Endothelial cell of umbilical vein (primary cell): ENCODE data around the gene NEURL1B. TPM values are rescaled to one million over a fixed set of nuclear protein-coding genes. Genes with fewer than 3 reads are reported as not detected.
A peak's percentile ranks its signal among the peaks of the same experiment; 100 is the strongest.

Experiments used
- Bru-seq: library from RNA; stranded (reverse); fragments of 400-500 nt; gene quantifications from one replicate; lab custom pipeline; 2021; lab: Mats Ljungman, UMichigan
- BruChase-seq, 2 experiments: library from RNA; stranded (reverse); fragments of 400-500 nt; gene quantifications; one replicate each; lab custom pipeline; 2021; lab: Mats Ljungman, UMichigan
- BruUV-seq: library from RNA; stranded (reverse); fragments of 400-500 nt; replicated peaks from 2 replicates; lab custom pipeline; 2021; lab: Mats Ljungman, UMichigan
- CTCF ChIA-PET: fragments of 300-600, 350-600 bp; sonication (Branson Sonifier 250); formaldehyde crosslinking; loops from one replicate; lab custom pipeline; 2021; ENCODE audit warnings: antibody characterized with exemption, inconsistent platforms; lab: Charles Lee
- POLR2A ChIA-PET: fragments of 300-600, 350-600 bp; sonication (Branson Sonifier 250); formaldehyde crosslinking; loops from one replicate; lab custom pipeline; 2021; ENCODE audit warnings: antibody characterized with exemption, inconsistent platforms; lab: Charles Lee
- DNase-seq: peaks from one replicate; pipeline ENCODE4 v3.0.0-alpha.2; 2011; ENCODE audit warnings: low read depth, low spot score
- FAIRE-seq: peaks from 2 replicates; lab custom pipeline; 2011; peaks lifted over from hg19 to GRCh38; lab: Jason Lieb, UNC
- H2AFZ ChIP-seq: 2 replicates; pipeline ENCODE4 v1.6.0; 2012; ENCODE audit warnings: low read depth, low read length, control low read depth, inconsistent platforms
- H3K27ac ChIP-seq: 2 replicates; pipeline ENCODE4 v1.5.1; 2011; ENCODE audit warnings: low read depth, mild to moderate bottlenecking, control low read depth, low read length, moderate library complexity; ENCODE audit not compliant: insufficient read depth
- H3K27me3 ChIP-seq, 2 experiments: 2 replicates each; pipeline versions ENCODE4 v1.6.0 to v1.6.1; 2011; ENCODE audit warnings: low read length in 2 of 2, mixed read lengths in 1 of 2; ENCODE audit not compliant: control insufficient read depth in 2 of 2, insufficient read depth in 2 of 2
- H3K36me3 ChIP-seq, 2 experiments: 2 replicates in 1 of 2; 3 replicates in 1 of 2; pipeline ENCODE4 v1.5.1; 2011; ENCODE audit warnings: low read length in 2 of 2, mild to moderate bottlenecking in 1 of 2, moderate library complexity in 1 of 2; ENCODE audit not compliant: control insufficient read depth in 2 of 2, insufficient read depth in 2 of 2; ENCODE audit errors: extremely low read depth in 1 of 2
- H3K4me1 ChIP-seq: 3 replicates; pipeline ENCODE4 v1.5.1; 2011; ENCODE audit warnings: mild to moderate bottlenecking, low read length; ENCODE audit not compliant: control insufficient read depth, insufficient read depth; ENCODE audit errors: extremely low read depth
- H3K4me2 ChIP-seq: 2 replicates; pipeline ENCODE4 v1.6.1; 2011; ENCODE audit warnings: low read length, control low read depth, mixed read lengths; ENCODE audit not compliant: insufficient read depth
- H3K4me3 ChIP-seq, 3 experiments: fragments of 200-600 bp in 1 of 3; sonication (generic), shearing (Covaris generic) in 1 of 3; replicated peaks in 1 of 3; 2 replicates each; pipeline ENCODE4 v1.5.1; 2011 to 2016; ENCODE audit warnings: control low read depth in 3 of 3, low read length in 3 of 3, mild to moderate bottlenecking in 2 of 3, inconsistent platforms in 1 of 3, low read depth in 1 of 3, moderate library complexity in 1 of 3; ENCODE audit not compliant: insufficient read depth in 1 of 3
- H3K79me2 ChIP-seq: 2 replicates; pipeline ENCODE4 v1.6.0; 2012; ENCODE audit warnings: low read length, inconsistent platforms; ENCODE audit not compliant: control insufficient read depth, insufficient read depth
- H3K9ac ChIP-seq: replicated peaks from 2 replicates; pipeline ENCODE3; 2011; ENCODE audit warnings: low read length, control low read depth; ENCODE audit not compliant: insufficient read depth; ENCODE audit errors: extremely low read depth
- H3K9me1 ChIP-seq: replicated peaks from 3 replicates; pipeline ENCODE4 v1.6.0; 2011; ENCODE audit warnings: mild to moderate bottlenecking, low read length; ENCODE audit not compliant: control insufficient read depth, insufficient read depth; ENCODE audit errors: extremely low read depth
- H3K9me3 ChIP-seq: replicated peaks from 2 replicates; pipeline ENCODE4 v1.5.1; 2012; ENCODE audit warnings: low read length, inconsistent platforms; ENCODE audit not compliant: control insufficient read depth, insufficient read depth
- H4K20me1 ChIP-seq: replicated peaks from 2 replicates; pipeline ENCODE3; 2011; ENCODE audit warnings: mild to moderate bottlenecking, low read length; ENCODE audit not compliant: control insufficient read depth, insufficient read depth; ENCODE audit errors: extremely low read depth
- EZH2 ChIP-seq: IDR thresholded peaks from 2 replicates; pipeline ENCODE4 v1.6.1; 2012; ENCODE audit warnings: borderline replicate concordance, low read depth, mild to moderate bottlenecking, moderate library complexity, low read length, inconsistent platforms; ENCODE audit not compliant: severe bottlenecking
- FOS ChIP-seq: IDR thresholded peaks from 2 replicates; pipeline ENCODE4 v1.6.1; 2011; ENCODE audit warnings: mild to moderate bottlenecking, low read length, moderate library complexity, borderline replicate concordance; ENCODE audit not compliant: insufficient read depth
- GATA2 ChIP-seq: IDR thresholded peaks from 2 replicates; pipeline ENCODE4 v1.7.0; 2011; ENCODE audit warnings: low read depth, mild to moderate bottlenecking, moderate library complexity, mixed read lengths, low read length; ENCODE audit not compliant: insufficient read length, insufficient read depth
- JUN ChIP-seq: IDR thresholded peaks from 2 replicates; pipeline ENCODE4 v1.6.1; 2011; ENCODE audit warnings: borderline replicate concordance, low read depth; ENCODE audit not compliant: insufficient read length, insufficient read depth
- MYC ChIP-seq: IDR thresholded peaks from one replicate; pipeline ENCODE4 v1.6.1; 2011; ENCODE audit warnings: mild to moderate bottlenecking, low read depth, low read length
- POLR2A ChIP-seq: IDR thresholded peaks from 2 replicates; pipeline ENCODE4 v1.6.1; 2012; ENCODE audit warnings: low read depth, mild to moderate bottlenecking, control low read depth, low read length
- POLR2AphosphoS5 ChIP-seq: IDR thresholded peaks from 2 replicates; pipeline ENCODE4 v1.6.1; 2012; ENCODE audit warnings: low read depth, mild to moderate bottlenecking, control low read depth, low read length, moderate library complexity; ENCODE audit not compliant: insufficient read depth
- dilution Hi-C: fragments of 300-500 bp; cut with MboI; formaldehyde crosslinking; loops from one replicate; pipeline ENCODE4 v1.15.0; 2019; ENCODE audit warnings: low sequenced_read_pairs; ENCODE audit not compliant: extremely low pct_ligation_motif_present
- intact Hi-C: fragments of 100-400 bp; cut with micrococcal nuclease; formaldehyde crosslinking; loops from one replicate; pipeline ENCODE4 v1.10.0; 2022
- long read RNA-seq: library from polyadenylated mRNA; stranded (forward); transcript quantifications from one replicate; pipeline ENCODE4 v2.0.0, GENCODE V29; 2021
- polyA minus RNA-seq, 3 experiments: library from RNA; depleted of rRNA, polyadenylated mRNA; stranded (reverse); fragments of >200 nt; gene quantifications; 1 replicate in 1 of 3; 2 replicates in 2 of 3; pipeline ENCODE4 v1.2.3, GENCODE V29; 2011
- polyA plus RNA-seq, 4 experiments: library from polyadenylated mRNA; depleted of rRNA in 3 of 4; stranded (reverse) in 3 of 4; unstranded in 1 of 4; fragments of >200 nt; gene quantifications; 2 replicates each; pipeline versions ENCODE4 v1.2.1 to v1.2.3, GENCODE V29; 2011 to 2012; ENCODE audit warnings: missing spikeins in 1 of 4
- total RNA-seq: library from RNA; stranded (reverse); gene quantifications from 2 replicates; pipeline ENCODE4 v1.2.3, GENCODE V29; 2021
- TF ChIP-seq, protein P1 (sequence below): IDR thresholded peaks from 2 replicates; pipeline ENCODE4 v1.6.1; 2011; ENCODE audit not compliant: insufficient read depth, insufficient read length
- TF ChIP-seq, protein P2 (sequence below), 2 donors: IDR thresholded peaks; 1 replicate in 1 of 2; 2 replicates in 1 of 2; pipeline ENCODE4 v1.5.1; 2011; ENCODE audit warnings: low read length in 2 of 2, mild to moderate bottlenecking in 2 of 2, moderate library complexity in 2 of 2, control low read depth in 1 of 2, inconsistent platforms in 1 of 2, low read depth in 1 of 2; ENCODE audit not compliant: insufficient read depth in 1 of 2; ENCODE audit errors: extremely low read depth in 1 of 2

Gene NEURL1B, protein sequence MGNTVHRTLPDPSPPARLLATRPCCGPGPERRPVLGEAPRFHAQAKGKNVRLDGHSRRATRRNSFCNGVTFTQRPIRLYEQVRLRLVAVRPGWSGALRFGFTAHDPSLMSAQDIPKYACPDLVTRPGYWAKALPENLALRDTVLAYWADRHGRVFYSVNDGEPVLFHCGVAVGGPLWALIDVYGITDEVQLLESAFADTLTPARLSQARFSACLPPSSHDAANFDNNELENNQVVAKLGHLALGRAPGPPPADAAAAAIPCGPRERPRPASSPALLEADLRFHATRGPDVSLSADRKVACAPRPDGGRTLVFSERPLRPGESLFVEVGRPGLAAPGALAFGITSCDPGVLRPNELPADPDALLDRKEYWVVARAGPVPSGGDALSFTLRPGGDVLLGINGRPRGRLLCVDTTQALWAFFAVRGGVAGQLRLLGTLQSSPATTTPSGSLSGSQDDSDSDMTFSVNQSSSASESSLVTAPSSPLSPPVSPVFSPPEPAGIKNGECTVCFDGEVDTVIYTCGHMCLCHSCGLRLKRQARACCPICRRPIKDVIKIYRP
- total RNA-seq (0.90 and 1.6 TPM in 2 replicates), polyA plus RNA-seq (0.40 and 0.44 TPM in 2 replicates), polyA minus RNA-seq (0.45 and 0.90 TPM in 2 replicates), Bru-seq, nascent RNA (percentile 31 among the genes with signal in this experiment), BruChase-seq, experiment 1, labeled RNA remaining after a 6-hour chase (percentile 21 among the genes with signal in this experiment), BruChase-seq, experiment 2, labeled RNA remaining after a 2-hour chase (percentile 22 among the genes with signal in this experiment)
- 0.35 and 0.63 TPM in 2 replicates for polyA plus RNA-seq (2011; cell fraction: cytosol; rRNA removed)
- 1.1 and 1.6 TPM in 2 replicates for polyA plus RNA-seq (2011; cell fraction: nucleus; rRNA removed)
- 0.24 and 0.25 TPM in 2 replicates for polyA plus RNA-seq (2012)
- polyA minus RNA-seq (2011; cell fraction: cytosol; rRNA and poly(A)+ RNA removed): 1.2 TPM
- 0.43 and 0.77 TPM in 2 replicates for polyA minus RNA-seq (2011; cell fraction: nucleus; rRNA and poly(A)+ RNA removed)
- long read RNA-seq: 0 reads

DNA sequence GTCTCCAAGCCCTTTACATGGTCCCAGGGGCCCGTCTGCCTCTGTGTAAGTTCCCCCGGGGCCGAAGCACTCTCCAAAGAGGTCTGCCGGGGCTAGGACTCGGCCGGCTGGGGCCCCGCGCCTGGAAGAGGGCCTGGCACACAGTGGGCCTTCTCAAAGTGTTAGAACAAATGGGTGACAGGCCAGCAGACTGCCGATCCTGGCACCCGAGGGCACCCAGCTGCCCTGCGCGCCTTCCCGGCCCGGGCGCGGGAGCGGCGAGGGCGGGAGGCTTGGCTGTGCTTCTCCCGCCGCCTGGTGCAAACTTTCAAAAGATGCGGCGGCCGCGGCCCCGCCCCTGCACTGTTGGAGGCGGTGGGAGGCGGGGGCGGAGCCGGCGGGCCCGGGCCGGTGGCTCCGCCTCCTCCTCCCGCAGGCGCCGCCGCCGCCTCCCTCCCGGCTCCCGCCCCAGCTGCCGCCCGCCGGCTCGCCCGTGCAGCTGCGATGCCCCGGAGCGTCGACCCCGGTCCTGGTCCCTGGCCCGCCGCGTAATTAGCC, at the start of gene NEURL1B:
Gene NEURL1B (plus strand): TSS at position 442 of the 537 bp plus-strand sequence. CDS start 144 bp downstream, outside the sequence.
- peak within 1 kb of the TSS; percentile 38 to 54 (median 47) for H3K4me3 ChIP-seq
- BruUV-seq: no TSS peak
- H3K4me1 ChIP-seq: peaks cover 7% of the 10 kb centered on the region
- DNase-seq (peak; percentile 33), FAIRE-seq (no peak)
- intact Hi-C loops (loop anchor here (1.0 to 5.0 kb wide), 2 partner anchors 56 to 179 kb away; no protein-coding TSS in a partner anchor), dilution Hi-C loops (no loop called here)
- no peaks in the 10 kb centered on the region for H3K9me3 ChIP-seq
- CTCF ChIA-PET: no interaction called here
- H3K9ac ChIP-seq: peak within 1 kb of the TSS; percentile 47
- no peak within 1 kb of the TSS for H3K27ac ChIP-seq
- peak within 1 kb of the TSS; percentile 94 for H2AFZ ChIP-seq
- no peaks in the 10 kb centered on the region for H4K20me1 ChIP-seq
- peak within 1 kb of the TSS; percentile 70 for H3K4me2 ChIP-seq
- no peaks in the 10 kb centered on the region for H3K79me2 ChIP-seq
- TF ChIP-seq JUN: no peak
- TF ChIP-seq FOS: no peak
- TF ChIP-seq GATA2: no peak
- TF ChIP-seq POLR2AphosphoS5: no peak
- TF ChIP-seq, protein P1, sequence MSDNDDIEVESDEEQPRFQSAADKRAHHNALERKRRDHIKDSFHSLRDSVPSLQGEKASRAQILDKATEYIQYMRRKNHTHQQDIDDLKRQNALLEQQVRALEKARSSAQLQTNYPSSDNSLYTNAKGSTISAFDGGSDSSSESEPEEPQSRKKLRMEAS: no peak
- TF ChIP-seq, protein P2, sequence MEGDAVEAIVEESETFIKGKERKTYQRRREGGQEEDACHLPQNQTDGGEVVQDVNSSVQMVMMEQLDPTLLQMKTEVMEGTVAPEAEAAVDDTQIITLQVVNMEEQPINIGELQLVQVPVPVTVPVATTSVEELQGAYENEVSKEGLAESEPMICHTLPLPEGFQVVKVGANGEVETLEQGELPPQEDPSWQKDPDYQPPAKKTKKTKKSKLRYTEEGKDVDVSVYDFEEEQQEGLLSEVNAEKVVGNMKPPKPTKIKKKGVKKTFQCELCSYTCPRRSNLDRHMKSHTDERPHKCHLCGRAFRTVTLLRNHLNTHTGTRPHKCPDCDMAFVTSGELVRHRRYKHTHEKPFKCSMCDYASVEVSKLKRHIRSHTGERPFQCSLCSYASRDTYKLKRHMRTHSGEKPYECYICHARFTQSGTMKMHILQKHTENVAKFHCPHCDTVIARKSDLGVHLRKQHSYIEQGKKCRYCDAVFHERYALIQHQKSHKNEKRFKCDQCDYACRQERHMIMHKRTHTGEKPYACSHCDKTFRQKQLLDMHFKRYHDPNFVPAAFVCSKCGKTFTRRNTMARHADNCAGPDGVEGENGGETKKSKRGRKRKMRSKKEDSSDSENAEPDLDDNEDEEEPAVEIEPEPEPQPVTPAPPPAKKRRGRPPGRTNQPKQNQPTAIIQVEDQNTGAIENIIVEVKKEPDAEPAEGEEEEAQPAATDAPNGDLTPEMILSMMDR (IDR thresholded peaks at IDR 0.05; ENCODE audit: extremely low read depth in 1 of 2, insufficient read depth in 1 of 2, low read depth in 1 of 2, low read length in 2 of 2): no peak
- no peak for TF ChIP-seq EZH2
- TF ChIP-seq MYC: no peak
- no peak for TF ChIP-seq POLR2A
- no peaks in the 10 kb centered on the region for H3K9me1 ChIP-seq
- peaks cover 20 to 32% of the 10 kb centered on the region in 2 experiments for H3K27me3 ChIP-seq
- POLR2A ChIA-PET: no interaction called here
- H3K36me3 ChIP-seq: no peaks in the 10 kb centered on the region
